NCI-H345 (cell line): ENCODE measurements around the gene JSRP1.

ENCODE experiments used
- DNase-seq: peaks from one replicate; lab custom pipeline; 2025; lab: John Stamatoyannopoulos, UW

JSRP1 gene

DNA sequence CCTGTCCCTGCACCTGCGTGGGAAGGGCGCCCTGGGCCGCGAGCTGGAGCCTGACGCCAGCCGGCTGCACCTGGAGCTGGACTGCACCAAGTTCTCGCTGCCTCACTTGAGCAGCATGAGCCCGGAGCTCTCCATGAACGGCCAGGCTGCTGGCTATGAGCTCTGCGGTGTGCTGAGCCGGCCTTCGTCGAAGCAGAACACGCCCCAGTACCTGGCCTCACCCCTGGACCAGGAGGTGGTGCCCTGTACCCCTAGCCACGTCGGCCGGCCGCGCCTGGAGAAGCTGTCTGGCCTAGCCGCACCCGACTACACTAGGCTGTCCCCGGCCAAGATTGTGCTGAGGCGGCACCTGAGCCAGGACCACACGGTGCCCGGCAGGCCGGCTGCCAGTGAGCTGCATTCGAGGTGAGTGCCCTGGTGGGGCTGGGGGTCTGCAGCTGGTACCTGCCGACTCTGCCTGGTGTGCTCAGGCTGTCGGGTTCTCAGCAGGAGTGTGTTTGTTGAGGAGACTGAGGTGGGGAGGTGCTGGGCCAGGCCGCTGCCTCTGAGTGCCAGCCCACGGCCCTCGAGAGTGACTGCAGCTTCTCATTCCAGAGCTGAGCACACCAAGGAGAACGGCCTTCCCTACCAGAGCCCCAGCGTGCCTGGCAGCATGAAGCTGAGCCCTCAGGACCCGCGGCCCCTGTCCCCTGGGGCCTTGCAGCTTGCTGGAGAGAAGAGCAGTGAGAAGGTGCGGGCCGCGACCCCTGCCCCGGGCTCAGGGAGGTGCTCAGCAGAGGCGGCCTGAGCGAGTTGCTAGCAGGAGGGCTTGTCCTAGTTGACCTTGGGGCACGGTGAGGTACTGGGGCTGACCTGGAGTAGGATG is 39.6 kb downstream of the JSRP1 start:
- DNase-seq, result no peak

DNA sequence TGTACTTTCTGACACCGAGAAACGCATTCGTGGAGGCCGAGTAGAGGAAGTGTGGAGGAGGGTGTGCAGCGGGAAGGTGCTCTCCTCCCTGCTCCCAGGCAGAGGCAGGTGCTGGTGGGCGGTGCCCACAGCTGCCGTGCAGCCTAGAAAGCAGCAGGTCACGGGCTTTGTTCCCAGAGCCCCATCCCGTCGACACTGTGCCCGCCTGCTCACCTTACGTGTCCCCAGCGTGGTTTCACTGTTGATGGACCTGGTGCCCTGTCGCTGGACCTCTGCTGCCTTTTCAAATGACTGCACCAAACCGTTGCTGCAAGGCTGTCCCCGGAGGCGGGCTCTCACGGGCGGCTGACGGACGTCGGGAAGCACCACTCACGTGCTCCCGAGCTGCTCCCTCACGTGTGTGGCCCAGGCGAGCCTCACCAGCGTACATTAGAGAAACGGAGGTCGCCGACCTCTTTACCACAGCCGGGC is 40.9 kb downstream of the JSRP1 start:
- no peak for DNase-seq

DNA sequence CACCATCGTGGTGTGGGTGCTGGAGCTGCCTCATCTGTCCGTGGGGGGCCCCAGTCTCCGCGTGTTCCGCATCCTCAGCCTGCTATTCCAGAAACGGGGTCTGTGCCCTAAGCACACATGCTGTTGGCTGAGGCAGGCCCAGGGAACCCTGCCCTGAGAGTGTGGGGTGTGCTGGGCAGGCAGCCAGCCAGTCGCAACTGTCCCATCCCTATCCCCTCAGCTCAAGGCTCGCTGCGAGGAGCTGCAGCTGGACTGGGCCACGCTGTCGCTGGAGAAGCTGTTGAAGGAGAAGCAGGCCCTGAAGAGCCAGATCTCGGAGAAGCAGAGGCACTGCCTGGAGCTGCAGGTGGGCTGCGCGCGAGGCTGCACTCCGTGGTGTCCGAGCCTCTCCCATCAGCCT is 42.0 kb downstream of the JSRP1 start:
- no peak for DNase-seq

DNA sequence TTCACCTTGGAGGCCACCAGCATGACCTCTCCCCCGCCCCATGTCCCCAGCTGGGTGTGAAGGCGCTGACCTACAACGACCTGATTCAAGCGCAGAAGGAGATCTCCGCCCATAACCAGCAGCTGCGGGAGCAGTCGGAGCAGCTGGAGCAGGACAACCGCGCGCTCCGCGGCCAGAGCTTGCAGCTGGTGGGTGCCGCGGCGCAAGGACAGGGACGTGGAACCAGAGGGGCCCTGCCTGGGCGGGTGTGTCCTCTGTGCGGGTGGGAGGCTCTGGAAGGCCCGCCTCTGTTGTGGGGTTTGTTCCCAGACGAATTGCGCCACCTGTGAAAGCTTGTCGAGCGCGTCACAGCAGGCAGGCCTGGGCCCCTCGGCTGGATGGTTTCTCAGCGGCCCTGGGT is 42.4 kb downstream of the JSRP1 start:
- DNase-seq, result no peak

DNA sequence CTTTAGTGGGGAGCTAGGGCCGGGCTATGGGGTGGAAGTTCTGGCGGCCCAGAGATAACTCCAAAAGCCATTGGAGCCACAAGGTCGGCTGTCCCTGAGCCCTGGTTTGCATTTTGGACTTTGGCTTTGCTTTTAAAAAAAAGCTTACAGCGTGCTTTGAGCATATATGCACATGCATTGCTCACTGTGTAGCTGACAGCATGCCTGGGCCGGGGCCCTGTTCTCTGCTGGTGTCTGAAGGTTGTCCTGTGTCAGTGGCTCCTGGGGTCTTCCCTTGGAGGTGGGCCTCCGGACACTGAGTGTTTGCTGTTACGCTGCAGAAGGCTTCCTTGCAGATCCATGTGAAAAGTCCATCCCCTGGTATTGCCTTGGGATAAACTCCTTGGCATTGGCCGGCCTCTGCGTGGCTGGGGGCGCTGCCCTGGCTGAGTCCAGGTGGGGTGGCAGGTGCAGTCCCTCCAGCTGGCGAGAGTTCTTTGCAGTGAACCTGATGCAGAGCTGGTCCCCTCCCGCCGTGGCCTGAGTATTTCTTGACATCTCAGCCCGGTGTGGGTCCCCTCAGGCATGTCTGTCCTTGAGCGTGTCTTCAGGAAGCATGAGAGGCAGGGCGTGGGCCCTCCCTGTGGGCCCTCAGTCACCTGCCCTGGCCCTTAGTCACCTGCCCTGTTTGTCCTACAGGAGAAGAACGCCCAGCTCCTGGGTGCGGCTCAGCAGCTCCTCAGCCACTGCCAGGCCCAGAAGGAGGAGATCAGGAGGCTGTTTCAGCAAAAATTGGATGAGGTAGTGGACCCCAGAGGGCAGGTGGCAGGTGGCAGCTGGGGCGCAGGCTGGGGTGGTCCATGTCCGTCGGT is 43.1 kb downstream of the JSRP1 start:
- no peak for DNase-seq

DNA sequence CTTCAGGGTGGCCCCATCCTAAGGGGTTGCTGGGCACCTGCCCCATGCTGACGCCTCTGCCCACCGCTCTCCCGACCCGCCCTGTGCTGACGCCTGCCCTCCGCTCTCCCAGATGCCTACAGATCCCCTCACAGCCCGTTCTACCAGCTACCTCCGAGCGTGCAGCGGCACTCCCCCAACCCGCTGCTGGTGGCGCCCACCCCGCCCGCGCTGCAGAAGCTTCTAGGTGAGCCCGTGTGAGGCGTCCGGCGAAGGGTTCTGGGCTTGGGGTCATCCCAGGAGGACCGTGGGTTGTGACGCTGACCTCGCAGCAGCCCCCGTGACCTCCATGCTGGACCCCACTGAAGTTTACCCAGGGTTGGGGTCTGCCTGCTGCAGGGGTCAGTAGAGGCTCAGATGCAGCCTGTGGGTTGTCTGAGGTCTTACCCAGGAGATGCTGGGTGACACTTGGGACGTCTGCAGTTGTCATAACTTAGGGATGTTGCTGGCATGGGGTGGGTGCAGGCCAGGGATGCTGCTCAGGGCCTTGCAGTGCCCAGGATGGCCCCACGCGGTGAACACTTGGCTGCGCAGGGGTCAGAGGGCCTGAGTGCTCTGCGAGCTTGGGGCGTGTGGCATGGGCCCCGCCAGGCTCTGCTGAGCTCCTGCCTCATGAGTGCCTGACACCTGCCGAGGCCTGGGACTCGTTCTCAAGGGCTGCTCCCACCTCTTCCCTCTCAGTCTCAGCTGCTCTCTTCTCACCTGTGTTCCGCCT is 45.1 kb downstream of the JSRP1 start:
- DNase-seq, result no peak

DNA sequence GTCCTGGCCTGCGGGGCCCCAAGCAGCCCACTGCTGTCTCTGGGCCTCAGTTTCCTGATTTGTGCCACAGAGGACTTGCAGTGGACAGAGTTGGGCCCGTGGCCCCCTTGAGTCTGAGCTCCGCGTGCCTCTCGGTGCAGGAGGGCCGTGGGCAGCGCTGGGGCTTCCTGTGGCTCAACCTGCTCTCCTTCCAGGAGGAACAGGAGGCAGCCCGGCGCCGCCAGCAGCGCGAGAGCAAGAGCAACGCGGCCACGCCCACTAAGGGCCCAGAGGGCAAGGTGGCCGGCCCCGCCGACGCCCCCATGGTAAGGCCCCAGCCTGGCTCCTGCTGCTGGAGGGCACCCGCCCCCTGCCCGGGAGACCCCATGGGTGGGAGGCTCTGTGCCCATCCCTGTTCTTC is 46.0 kb downstream of the JSRP1 start:
- DNase-seq, result no peak

DNA sequence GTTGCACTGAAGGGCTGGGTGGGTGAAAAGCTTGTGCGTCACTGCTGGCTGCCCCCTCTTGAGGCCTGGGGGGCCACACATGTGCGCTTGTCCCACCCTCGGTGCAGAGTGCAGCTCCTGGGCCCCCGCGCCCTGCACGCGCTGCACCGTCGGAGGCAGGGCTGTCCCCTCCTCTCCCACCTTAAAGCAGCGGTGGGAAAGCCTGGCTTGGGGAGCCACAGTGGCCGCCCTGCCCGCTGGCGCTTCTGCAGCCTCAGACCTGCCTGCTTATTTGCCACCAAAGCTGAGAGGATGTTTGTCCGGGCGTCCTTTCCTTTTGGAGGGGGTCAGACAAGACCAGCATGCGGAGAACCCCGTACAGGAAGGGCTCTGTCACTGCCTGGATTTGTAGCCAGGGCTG is 46.8 kb downstream of the JSRP1 start:
- DNase-seq, result no peak

DNA sequence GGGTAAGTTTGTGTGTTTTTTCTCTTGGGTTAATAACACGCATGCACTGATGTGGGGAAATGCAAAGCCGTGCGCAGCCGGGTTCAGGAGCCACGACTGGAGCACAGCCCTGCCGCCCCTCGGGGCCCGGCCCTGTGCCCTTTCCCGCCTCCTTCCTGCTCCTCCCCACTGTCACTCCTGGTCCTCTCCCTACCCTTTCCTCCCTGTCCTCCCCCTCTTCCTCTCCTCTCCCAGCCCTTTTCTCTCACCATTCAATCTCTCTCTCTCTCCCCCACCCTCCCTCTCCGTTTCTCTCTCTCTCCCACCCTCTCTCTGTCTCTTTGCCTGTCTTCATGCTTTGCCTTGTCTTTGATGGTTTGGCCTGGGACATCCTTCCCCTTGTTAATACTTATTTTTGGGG is 47.2 kb downstream of the JSRP1 start:
- DNase-seq, result no peak

DNA sequence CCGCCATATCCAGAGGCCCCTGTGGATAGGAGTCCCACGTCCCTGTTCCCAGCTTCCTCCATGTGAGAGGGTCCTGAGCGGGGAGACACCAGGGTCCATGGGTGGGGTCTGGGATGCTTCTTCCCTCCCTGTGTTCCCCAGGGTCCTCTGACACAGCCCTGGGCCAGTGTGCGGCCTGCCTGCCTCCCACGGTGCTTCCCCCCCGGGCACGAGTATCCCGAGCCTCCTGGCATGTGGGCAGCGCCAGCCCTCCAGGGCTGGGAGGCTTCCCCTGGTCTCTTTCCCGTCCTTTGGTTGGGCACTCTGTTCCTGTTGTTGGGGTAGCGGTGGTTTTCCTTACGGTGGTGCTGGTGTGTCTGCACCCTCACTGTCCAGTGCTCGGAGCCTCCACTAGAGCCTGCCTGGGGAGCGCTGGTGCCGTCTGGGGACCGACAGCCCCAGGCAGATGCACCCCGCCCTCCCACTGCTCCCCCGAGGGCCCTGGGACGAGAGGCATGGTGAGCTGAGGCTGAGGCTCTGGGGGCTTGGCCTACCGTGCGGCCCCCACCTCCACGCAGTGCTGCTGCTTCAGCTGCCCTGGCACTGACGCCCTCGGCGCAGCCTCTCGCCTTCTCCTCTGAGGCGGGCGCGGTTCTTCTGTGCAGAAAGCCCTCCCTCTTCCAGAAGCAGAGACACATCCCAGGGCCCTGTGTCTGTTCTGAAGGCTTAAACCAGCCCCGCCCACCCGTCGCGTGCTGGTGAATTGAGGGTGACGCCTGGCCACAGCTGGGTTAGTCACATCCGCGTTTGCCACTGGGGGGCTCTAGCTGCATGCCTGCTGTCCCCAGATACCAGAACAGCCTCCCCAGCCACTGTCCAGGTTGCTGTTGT is 48.0 kb downstream of the JSRP1 start:
- DNase-seq, result no peak

DNA sequence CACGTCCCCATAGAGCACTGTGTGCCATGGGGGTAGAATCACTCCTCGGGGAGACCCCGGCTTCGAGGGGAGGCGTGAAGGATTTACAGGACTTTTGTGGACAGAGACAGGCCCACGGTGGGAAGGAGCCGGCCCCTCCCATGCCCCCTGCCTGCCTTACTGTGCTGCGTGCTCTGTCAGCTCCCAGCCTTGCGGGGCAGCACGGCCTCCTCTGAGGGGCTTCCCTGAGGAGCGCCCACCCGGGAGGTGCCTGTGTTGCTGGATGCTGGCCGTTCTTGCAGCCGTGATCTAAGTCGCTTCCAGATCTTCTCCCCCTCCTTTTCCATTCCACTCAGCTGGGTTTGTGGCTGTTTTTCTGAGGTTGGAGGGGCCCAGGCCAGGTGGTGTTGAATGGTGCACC is 49.2 kb downstream of the JSRP1 start:
- DNase-seq, result no peak

DNA sequence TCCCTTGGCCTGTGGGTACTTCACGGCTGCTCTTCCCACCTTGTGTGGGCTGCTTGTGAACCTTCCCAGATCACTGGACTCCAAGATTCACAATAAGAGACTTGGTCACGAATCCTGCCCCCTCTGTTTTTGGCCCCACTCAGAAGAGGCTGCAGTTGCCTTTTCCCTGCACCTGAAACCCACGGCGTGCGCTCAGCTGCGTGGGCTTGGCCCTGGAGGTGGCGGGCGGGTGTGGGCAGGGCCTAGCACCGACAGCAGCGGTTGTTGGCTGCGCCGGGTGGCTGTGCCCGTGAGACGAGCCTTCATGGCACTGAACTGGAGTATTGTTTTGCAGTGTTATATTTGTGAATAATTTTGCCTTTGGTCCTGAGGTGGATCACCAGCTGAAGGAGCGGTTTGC is 53.9 kb downstream of the JSRP1 start:
- no peak for DNase-seq
